Hindlimb muscle (tissue), 1 donor: ENCODE results near the gene SRRM1. TPM values are rescaled to one million over a fixed set of nuclear protein-coding genes. Genes with fewer than 3 reads are reported as not detected.
A peak's percentile ranks its signal among the peaks of the same experiment; 100 is the strongest.

Experiments
- DNase-seq: peaks from one replicate; pipeline ENCODE4 v3.0.0-alpha.2; 2013
- polyA plus RNA-seq: library from polyadenylated mRNA; unstranded; fragments of 120-200 nt; gene quantifications from one replicate; pipeline ENCODE4 v1.2.1, GENCODE V29; 2013; ENCODE audit not compliant: insufficient read length

SRRM1 gene
- polyA plus RNA-seq = 88.8 TPM

DNA sequence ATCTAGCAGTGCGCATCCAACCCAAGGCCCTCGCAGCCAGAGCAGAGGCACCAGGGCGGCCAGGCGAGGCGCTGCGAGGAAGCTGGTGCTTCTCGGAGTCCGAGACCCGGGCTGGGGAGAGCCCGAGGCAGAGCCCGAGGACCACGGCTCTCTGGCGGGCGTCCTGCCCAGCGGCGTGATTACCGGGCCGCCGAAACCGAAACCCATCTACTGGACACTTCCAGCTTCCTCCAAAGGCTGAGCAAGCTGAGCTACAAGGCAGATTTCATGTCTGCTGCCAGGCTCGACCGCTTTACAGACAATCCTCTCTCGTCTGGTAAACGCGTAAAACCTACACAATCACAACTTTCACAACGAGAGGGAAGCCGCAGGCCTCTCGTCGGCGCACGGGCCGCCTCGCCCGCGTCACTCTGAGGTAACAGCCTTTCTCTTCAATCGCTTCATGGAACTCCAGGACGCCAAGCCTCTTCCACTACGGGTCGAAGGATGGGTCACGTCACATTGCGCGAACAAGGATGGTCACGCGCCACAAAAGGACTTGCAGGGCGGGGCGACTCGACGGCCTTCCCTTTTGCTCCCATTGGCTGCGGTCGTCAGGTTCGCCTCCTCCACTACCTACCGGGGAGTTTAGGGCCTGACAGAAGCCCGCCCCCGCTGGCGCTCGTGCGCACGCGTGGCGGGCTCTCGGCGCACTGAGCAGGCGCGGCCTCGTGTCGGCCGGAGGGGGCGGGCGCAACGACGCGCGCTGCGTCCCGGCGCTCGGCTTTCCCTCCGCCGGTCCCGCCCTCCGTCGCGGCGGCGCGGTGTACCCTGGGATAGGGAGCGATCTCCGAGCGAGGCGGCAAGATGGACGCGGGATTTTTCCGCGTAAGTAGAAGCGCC is at the start of gene SRRM1:
Gene SRRM1, plus strand, starts transcription at position 822 of the 882 bp plus-strand sequence. Its CDS starts 25 bp downstream, at position 847.
- peak; percentile 100 for DNase-seq

DNA sequence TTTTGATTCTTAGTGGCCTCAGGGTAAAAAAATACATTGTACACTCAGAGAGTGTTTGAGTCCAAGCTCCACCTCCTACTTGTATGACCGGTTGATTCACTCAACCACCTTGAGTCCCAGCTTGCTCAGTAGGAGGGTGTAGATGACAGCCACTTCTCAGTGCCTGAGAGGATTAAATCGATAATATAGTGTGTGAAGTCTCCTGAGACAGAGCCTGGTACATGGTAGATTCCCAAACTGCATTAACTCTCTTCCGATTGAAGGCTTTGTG is 48.8 kb upstream of the SRRM1 start:
- DNase-seq = no peak

GRCh38 chr1:24596401-24596880 is 46.7 kb upstream of the SRRM1 start:
- DNase-seq = no peak

GRCh38 chr1:24599265-24599664 is 43.8 kb upstream of the SRRM1 start:
- no peak for DNase-seq

- DNase-seq = no peak
These were observed 42.6 kb upstream of the SRRM1 start for GRCh38 chr1:24600551-24600950.

DNA sequence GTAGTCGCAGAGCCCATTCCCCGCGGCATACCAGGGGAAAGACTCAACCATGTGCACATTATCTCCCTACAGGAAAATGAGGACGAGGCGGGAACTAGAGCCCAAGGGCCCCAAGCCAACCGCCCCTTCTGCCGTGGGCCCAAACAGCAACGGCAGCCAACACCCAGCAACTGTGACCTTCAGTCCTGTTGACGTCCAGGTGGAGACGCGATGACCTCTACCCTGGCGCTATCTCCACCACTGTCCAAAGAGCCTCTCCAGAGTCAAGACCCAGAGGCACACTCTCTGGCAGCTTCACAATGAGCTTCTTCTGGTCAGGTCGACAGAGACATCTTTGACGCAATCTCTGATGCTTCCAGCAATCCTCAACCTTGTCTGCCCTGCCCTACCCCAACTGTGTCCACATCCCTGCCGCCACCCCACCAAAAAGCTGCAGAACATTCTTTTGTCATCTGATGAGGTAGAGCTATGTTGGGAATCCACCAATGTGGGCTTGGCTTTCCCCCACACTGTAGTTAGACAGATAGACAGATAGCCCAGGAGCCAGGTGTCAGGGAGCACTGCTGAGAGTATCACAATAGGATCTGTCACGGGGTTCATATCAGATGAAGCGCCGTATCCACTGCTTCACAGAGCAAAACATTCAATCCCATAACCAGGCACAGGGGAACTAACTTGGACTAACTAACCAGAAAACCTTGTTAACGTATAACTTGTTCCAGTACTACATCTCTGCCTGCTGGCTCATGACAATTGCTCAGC is 37.4 kb upstream of the SRRM1 start:
- no peak for DNase-seq

DNA sequence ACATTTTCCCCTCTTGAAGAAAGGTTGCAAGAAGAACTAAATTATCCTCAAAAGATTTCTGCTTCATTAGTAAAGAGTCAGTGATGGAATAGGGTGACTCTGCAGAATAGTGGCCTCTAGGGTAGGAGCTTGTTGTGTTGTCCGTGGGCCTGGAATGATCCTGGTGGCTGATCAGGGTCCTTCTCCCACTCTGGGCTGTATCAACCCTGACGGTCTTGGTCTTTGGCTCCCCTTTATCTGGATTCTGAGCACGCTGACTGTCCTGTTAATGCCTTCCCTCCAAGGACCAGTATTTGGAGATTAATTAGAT is 36.9 kb upstream of the SRRM1 start:
- DNase-seq = no peak

- DNase-seq = no peak
These were observed 36.5 kb upstream of the SRRM1 start for GRCh38 chr1:24606621-24607020.

- no peak for DNase-seq
These were observed 33.1 kb upstream of the SRRM1 start for GRCh38 chr1:24609949-24610517.

GRCh38 chr1:24619376-24619775 is 23.7 kb upstream of the SRRM1 start:
- no peak for DNase-seq

DNA sequence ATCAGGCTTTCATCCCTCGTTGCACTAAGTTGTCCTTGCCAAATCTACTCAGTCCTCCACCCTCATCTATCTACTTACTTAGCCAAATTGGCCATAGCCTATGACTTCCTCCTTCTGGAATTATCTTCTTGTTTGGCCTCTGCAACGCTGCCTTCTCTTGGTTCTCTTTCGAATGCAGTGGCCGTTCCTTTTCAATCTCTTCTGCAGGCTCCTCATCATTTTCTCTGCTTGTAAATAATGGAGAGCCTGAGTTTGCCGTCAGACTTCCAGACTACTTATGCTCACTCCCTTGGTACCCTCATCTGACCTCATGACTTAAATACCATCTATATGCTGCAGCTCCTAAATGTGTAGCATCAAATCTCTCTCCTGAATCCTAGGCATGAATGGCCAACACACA is 22.4 kb upstream of the SRRM1 start:
- no peak for DNase-seq

- DNase-seq = no peak
These were observed 22.0 kb upstream of the SRRM1 start for GRCh38 chr1:24621121-24621520.

GRCh38 chr1:24622218-24622617 is 20.9 kb upstream of the SRRM1 start:
- DNase-seq = no peak

GRCh38 chr1:24632832-24633175 is 10.3 kb upstream of the SRRM1 start:
- no peak for DNase-seq

DNA sequence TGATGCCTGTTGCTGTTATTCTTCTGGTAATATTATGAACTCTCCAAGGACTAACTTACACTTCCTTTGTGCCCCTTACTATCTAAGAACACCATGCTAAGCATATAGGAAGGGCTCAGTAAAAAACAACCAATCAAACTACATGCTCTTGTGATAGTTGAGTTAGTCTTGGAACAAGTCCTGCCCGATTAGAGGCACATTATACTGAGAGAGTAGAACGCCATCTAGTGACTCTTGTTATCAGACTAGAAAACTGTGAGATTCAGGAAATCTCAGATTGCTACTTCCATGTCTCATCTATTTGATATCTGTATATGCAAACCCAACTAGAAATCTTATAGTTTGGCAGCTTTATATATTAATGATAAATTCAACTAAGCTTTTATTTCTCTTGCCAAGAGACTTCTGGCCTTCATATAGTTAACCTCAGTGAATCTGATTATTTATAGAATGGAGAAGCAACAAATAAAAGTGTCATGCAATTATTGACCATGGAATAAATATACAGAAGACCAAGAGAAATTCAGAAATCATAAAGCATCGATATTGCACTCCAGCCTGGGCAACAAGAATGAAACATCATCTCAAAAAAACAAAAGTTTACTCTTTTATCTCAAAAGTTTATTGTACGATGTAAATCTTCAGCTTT is 7.8 kb upstream of the SRRM1 start:
- DNase-seq = peak; percentile 45

- no peak for DNase-seq
These were observed 6.3 kb upstream of the SRRM1 start for GRCh38 chr1:24636661-24637357.

- no peak for DNase-seq
These were observed 4.0 kb upstream of the SRRM1 start for GRCh38 chr1:24639094-24639493.

GRCh38 chr1:24639881-24640280 is 3.2 kb upstream of the SRRM1 start:
- DNase-seq = no peak

DNA sequence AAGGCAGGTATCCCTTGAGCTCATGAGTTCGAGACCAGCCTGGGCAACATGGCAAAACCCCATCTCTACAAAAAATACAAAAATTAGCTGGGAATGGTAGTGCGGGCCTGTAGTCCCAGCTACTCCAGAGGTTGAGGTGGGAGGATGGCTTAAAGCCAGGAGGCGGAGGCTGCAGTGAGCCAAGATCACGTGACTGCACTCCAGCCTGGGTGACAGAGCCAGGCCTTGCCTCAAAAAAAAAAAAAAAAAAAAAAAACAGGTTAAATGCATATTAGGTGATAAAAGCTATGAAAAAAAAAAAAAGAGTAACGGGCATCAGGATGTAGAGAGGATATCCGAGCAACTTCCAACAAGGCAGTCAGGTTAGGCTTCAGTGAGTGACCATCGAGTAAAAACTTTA is 2.8 kb upstream of the SRRM1 start:
- DNase-seq = no peak

DNA sequence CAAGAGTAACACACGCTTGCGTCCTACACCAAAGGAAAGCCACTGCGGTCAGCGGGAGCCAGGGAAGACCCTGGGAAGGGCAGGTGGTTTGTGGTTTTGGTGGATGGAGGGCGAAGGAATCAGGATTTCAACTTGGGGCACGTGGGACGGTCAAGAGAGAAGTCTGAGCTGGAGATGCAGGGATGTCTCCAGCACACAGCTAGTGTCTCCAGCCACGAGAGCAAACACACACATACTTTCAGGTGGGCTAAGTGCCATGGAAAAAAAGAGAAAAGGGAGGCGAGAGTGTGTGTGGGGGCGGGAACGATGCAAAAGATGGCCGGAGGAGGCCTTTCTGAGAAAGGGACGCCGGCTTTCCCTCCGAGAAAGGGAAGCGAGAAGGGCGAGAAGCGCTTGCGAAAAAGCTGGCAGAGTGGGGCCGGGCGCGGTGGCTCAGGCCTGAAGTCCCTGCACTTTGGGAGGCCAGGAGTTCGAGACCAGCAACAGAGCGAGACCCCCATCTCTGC is 1.4 kb upstream of the SRRM1 start:
- DNase-seq = peak; percentile 72

- DNase-seq = peak; percentile 47
These were observed 429 bp downstream of the SRRM1 start for GRCh38 chr1:24643363-24644099.

DNA sequence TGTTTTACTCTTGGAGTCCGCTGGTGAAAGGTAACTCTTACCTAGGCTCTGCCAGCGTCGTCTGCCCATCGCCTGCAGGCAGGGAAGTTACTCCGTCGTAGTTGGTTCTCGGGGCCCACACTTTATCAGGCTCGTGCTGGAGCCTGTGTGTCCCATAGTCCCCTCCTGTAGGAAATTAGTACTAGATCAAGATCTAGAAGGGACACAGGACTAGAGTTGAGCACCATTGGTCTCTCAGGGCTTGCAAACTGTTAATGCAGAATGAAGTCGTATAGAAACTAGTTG is 940 bp downstream of the SRRM1 start:
- no peak for DNase-seq
